ENCODE measurements around the gene RGS19. TPM values are rescaled to one million over a fixed set of nuclear protein-coding genes. Genes with fewer than 3 reads are reported as not detected.

RGS19 gene
- total and polyA plus RNA-seq, 2 of the 8 experiments (the other 6 are each of a cell fraction or from before 2014, with no cell fraction given), result 12.7 to 16.8 TPM

- Histone ChIP-seq H2BK20ac (ENCODE audit: low read length) (no peak overlapping the region), H3K23ac (ENCODE audit: insufficient read length) (no peak overlapping the region), H2AFZ (ENCODE audit: low read length) (no peak overlapping the region), H2BK5ac (ENCODE audit: low read depth, low read length) (no peak overlapping the region), H3K4me1 (replicated peaks in 1 of 4; ENCODE audit: control insufficient read depth in 3 of 4, insufficient read depth in 4 of 4, low read length in 3 of 4) (peaks cover 0 to 23% (median 17%) of the 10 kb centered on the region in 4 experiments; a peak in 6 of 7 replicates), H3K4me2 (ENCODE audit: insufficient read depth in 1 of 2, low read depth in 2 of 2, low read length in 2 of 2) (peak overlapping the region; percentile 8 to 74; a peak in 3 of 4 replicates), H2BK15ac (ENCODE audit: low read length) (peak overlapping the region; percentile 46; the same call in 1 of the 2 replicates), H4K91ac (replicated peaks; ENCODE audit: insufficient read length, low read length) (no peak overlapping the region), H3K4me3 (ENCODE audit: extremely low read depth in 1 of 4, insufficient read depth in 2 of 4, low read depth in 3 of 4, low read length in 4 of 4) (peak overlapping the region; percentile 35 to 73 (median 48)), H3K9ac (replicated peaks in 1 of 4; ENCODE audit: extremely low read depth in 1 of 4, low read depth in 3 of 4, low read length in 3 of 4) (peak overlapping the region in 1 of 4 experiments; percentile 38; a peak in 1 of 7 replicates), H4K5ac (ENCODE audit: insufficient read length, low read depth, low read length) (no peak overlapping the region), H3K14ac (ENCODE audit: insufficient read length) (no peak overlapping the region), H2BK120ac (replicated peaks; ENCODE audit: low read depth, low read length) (no peak overlapping the region), H2AK5ac (ENCODE audit: low read depth, low read length) (no peak overlapping the region), H3K4ac (replicated peaks; ENCODE audit: insufficient read length, low read depth, low read length) (no peak overlapping the region), H4K20me1 (replicated peaks in 1 of 2; ENCODE audit: control insufficient read depth in 1 of 2, insufficient read depth in 2 of 2, low read length in 2 of 2) (peaks cover 0 to 3% of the 10 kb centered on the region in 2 experiments), H3K18ac (ENCODE audit: extremely low read depth, low read length) (peak overlapping the region; percentile 55), H3K9me3 (ENCODE audit: insufficient read depth in 2 of 2, low read depth in 1 of 2, low read length in 1 of 2) (no peaks in the 10 kb centered on the region), H3K56ac (replicated peaks; ENCODE audit: insufficient read length, low read depth, low read length) (no peak overlapping the region), H3K36me3 (ENCODE audit: control insufficient read depth in 2 of 4, insufficient read depth in 4 of 4, low read length in 3 of 4) (no peaks in the 10 kb centered on the region; a peak in 2 of 8 replicates), H3K27me3 (replicated peaks in 1 of 4; ENCODE audit: control insufficient read depth in 3 of 4, extremely low read depth in 1 of 4, insufficient read depth in 3 of 4, low read length in 3 of 4) (peaks cover 16 to 56% (median 47%) of the 10 kb centered on the region in 4 experiments), H4K8ac (ENCODE audit: extremely low read depth, insufficient read depth, low read length) (peak overlapping the region; percentile 71), H3K23me2 (ENCODE audit: low read depth, low read length) (peaks cover 3% of the 10 kb centered on the region; the same call in 1 of the 2 replicates), H3K27ac (ENCODE audit: low read depth, low read length) (no peak overlapping the region), H3K79me1 (ENCODE audit: low read depth, low read length) (no peaks in the 10 kb centered on the region; the same call in 1 of the 2 replicates), H2BK12ac (ENCODE audit: low read depth, low read length) (no peak overlapping the region), H3K79me2 (ENCODE audit: control insufficient read depth in 1 of 2, insufficient read depth in 2 of 2, low read length in 2 of 2) (no peaks in the 10 kb centered on the region)
- peak in 1 of 2 experiments; percentile 92 for DNase-seq (ENCODE audit: low read depth in 1 of 2, low spot score in 2 of 2)
- CTCF ChIA-PET (ENCODE audit: partially characterized antibody), result interaction anchor here (0.7 to 7.3 kb wide), 25 partner anchors 11 to 348 kb away, joined by 3 to 73 read pairs (median 4); partner anchors contain the start of genes LKAAEAR1, OPRL1, PRPF6 and RGS19
- no peak for FAIRE-seq
- 2% methylated on average over 52 of the region's 91 CpGs; no CpG with 5 or more reads in 1 of the 2 experiments for WGBS, 2 experiments (ENCODE audit: extremely low coverage in 1 of 2, insufficient coverage in 1 of 2, insufficient read length in 1 of 2, insufficient replicate concordance in 2 of 2, low coverage in 1 of 2, low lambda C conversion rate in 2 of 2, missing lambda C conversion rate in 1 of 2)
- POLR2A ChIA-PET (ENCODE audit: partially characterized antibody), result interaction anchor here (1.0 to 3.5 kb wide), 9 partner anchors 8 to 386 kb away, joined by 3 to 24 read pairs (median 4); partner anchors contain the start of genes SOX18, STMN3 and TCEA2
These were observed 40.6 kb downstream of the RGS19 start for GRCh38 chr20:64038565-64039292.
